Activated T-cell treated with anti-CD3 and anti-CD28 coated beads, Interleukin-2, amount 50 U/mL, for 24 hours (primary cell): ENCODE measurements around the gene TRMT2A.
A peak's percentile ranks its signal among the peaks of the same experiment; 100 is the strongest.

ENCODE experiments used
- DNase-seq: peaks from one replicate; pipeline ENCODE4 v3.0.0-alpha.2; 2020
- H3K27ac Mint-ChIP-seq: 2 replicates; pipeline ENCODE4 v1.8.0; 2020; ENCODE audit warnings: mild to moderate bottlenecking, mixed read lengths
- H3K27me3 Mint-ChIP-seq: 2 replicates; pipeline ENCODE4 v1.8.0; 2020; ENCODE audit warnings: mixed read lengths
- H3K36me3 Mint-ChIP-seq: 2 replicates; pipeline ENCODE4 v1.8.0; 2020; ENCODE audit warnings: low read depth, mixed read lengths
- H3K4me1 Mint-ChIP-seq: 2 replicates; pipeline ENCODE4 v1.8.0; 2020; ENCODE audit warnings: low read depth, mixed read lengths
- H3K4me3 Mint-ChIP-seq: 2 replicates; pipeline ENCODE4 v1.8.0; 2020; ENCODE audit warnings: mild to moderate bottlenecking, moderate library complexity, mixed read lengths
- H3K9me3 Mint-ChIP-seq: 2 replicates; pipeline ENCODE4 v1.8.0; 2020; ENCODE audit warnings: mixed read lengths

The TRMT2A gene

GRCh38 chr22:20066617-20067383 is 50.2 kb downstream of the TRMT2A start:
- DNase-seq, result no peak
- peaks cover 28% of the 10 kb centered on the region for H3K36me3 Mint-ChIP-seq
- no peaks in the 10 kb centered on the region for H3K4me1 Mint-ChIP-seq
- no peaks in the 10 kb centered on the region for H3K27me3 Mint-ChIP-seq
- no peak overlapping the region for H3K27ac Mint-ChIP-seq
- H3K9me3 Mint-ChIP-seq, result no peaks in the 10 kb centered on the region
- no peak overlapping the region for H3K4me3 Mint-ChIP-seq

GRCh38 chr22:20065896-20066616 is 51.0 kb downstream of the TRMT2A start:
- Mint-ChIP-seq H3K9me3 (no peaks in the 10 kb centered on the region), H3K36me3 (peaks cover 36% of the 10 kb centered on the region), H3K27ac (no peak overlapping the region), H3K4me3 (no peak overlapping the region), H3K4me1 (no peaks in the 10 kb centered on the region), H3K27me3 (no peaks in the 10 kb centered on the region)
- DNase-seq, result no peak

- H3K4me3 Mint-ChIP-seq, result no peak overlapping the region
- H3K27ac Mint-ChIP-seq, result no peak overlapping the region
- no peak for DNase-seq
- peaks cover 36% of the 10 kb centered on the region for H3K36me3 Mint-ChIP-seq
- no peaks in the 10 kb centered on the region for H3K9me3 Mint-ChIP-seq
- no peaks in the 10 kb centered on the region for H3K27me3 Mint-ChIP-seq
- H3K4me1 Mint-ChIP-seq, result no peaks in the 10 kb centered on the region
Measured at GRCh38 chr22:20064545-20065262, 52.3 kb downstream of the TRMT2A start.

- Mint-ChIP-seq H3K27ac (no peak overlapping the region), H3K4me1 (no peaks in the 10 kb centered on the region), H3K9me3 (no peaks in the 10 kb centered on the region), H3K4me3 (no peak overlapping the region), H3K27me3 (no peaks in the 10 kb centered on the region), H3K36me3 (peaks cover 38% of the 10 kb centered on the region)
- DNase-seq, result no peak
Measured at GRCh38 chr22:20064140-20064480, 52.9 kb downstream of the TRMT2A start.

GRCh38 chr22:20063271-20064139 is 53.5 kb downstream of the TRMT2A start:
- Mint-ChIP-seq H3K27ac (no peak overlapping the region), H3K27me3 (no peaks in the 10 kb centered on the region), H3K4me1 (no peaks in the 10 kb centered on the region), H3K4me3 (no peak overlapping the region), H3K36me3 (peaks cover 42% of the 10 kb centered on the region), H3K9me3 (no peaks in the 10 kb centered on the region)
- DNase-seq, result no peak

- Mint-ChIP-seq H3K4me1 (no peaks in the 10 kb centered on the region), H3K36me3 (peaks cover 50% of the 10 kb centered on the region), H3K4me3 (no peak overlapping the region), H3K27ac (peak overlapping the region; percentile 64), H3K9me3 (no peaks in the 10 kb centered on the region), H3K27me3 (no peaks in the 10 kb centered on the region)
- DNase-seq, result no peak
Measured at GRCh38 chr22:20062766-20063083, 54.3 kb downstream of the TRMT2A start.

GRCh38 chr22:20062043-20062765 is 54.8 kb downstream of the TRMT2A start:
- H3K9me3 Mint-ChIP-seq, result no peaks in the 10 kb centered on the region
- H3K4me3 Mint-ChIP-seq, result no peak overlapping the region
- H3K27ac Mint-ChIP-seq, result peak overlapping the region; percentile 64
- DNase-seq, result no peak
- no peaks in the 10 kb centered on the region for H3K4me1 Mint-ChIP-seq
- peaks cover 54% of the 10 kb centered on the region for H3K36me3 Mint-ChIP-seq
- no peaks in the 10 kb centered on the region for H3K27me3 Mint-ChIP-seq
